ENCODE data around the gene HNRNPUL1. TPM values are rescaled to one million over a fixed set of nuclear protein-coding genes. Genes with fewer than 3 reads are reported as not detected.

Gene HNRNPUL1
- total and polyA plus RNA-seq, 9 of the 15 experiments (the other 6 are each of a cell fraction or from before 2014, with no cell fraction given): 7.3 to 211 (median 85.0) TPM

GRCh38 chr19:41353466-41354342 is 89.5 kb downstream of the HNRNPUL1 start, which contains the start of gene TGFB1 (continued):
- TF ChIP-seq, protein P1, sequence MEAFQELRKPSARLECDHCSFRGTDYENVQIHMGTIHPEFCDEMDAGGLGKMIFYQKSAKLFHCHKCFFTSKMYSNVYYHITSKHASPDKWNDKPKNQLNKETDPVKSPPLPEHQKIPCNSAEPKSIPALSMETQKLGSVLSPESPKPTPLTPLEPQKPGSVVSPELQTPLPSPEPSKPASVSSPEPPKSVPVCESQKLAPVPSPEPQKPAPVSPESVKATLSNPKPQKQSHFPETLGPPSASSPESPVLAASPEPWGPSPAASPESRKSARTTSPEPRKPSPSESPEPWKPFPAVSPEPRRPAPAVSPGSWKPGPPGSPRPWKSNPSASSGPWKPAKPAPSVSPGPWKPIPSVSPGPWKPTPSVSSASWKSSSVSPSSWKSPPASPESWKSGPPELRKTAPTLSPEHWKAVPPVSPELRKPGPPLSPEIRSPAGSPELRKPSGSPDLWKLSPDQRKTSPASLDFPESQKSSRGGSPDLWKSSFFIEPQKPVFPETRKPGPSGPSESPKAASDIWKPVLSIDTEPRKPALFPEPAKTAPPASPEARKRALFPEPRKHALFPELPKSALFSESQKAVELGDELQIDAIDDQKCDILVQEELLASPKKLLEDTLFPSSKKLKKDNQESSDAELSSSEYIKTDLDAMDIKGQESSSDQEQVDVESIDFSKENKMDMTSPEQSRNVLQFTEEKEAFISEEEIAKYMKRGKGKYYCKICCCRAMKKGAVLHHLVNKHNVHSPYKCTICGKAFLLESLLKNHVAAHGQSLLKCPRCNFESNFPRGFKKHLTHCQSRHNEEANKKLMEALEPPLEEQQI (IDR thresholded peaks at IDR 0.05): no peak
- no peak; the same call in 1 of the 2 replicates for TF ChIP-seq CBX1 (IDR thresholded peaks at IDR 0.05; ENCODE audit: low read depth)
- TF ChIP-seq RAD21 (CRISPR knock-in tag; conservative IDR thresholded peaks at IDR 0.05 in 1 of 2, IDR thresholded peaks at IDR 0.05 in 1 of 2): peak; percentile 36 to 69
- TF ChIP-seq USF1 (CRISPR knock-in tag; IDR thresholded peaks at IDR 0.05): no peak
- TF ChIP-seq ZBTB43 (CRISPR knock-in tag; IDR thresholded peaks at IDR 0.05): no peak
- TF ChIP-seq SRSF7 (optimal IDR thresholded peaks at IDR 0.05; ENCODE audit: low read depth, low read length): no peak
- TF ChIP-seq ZNF121 (CRISPR knock-in tag; conservative IDR thresholded peaks at IDR 0.05): no peak
- no peak for TF ChIP-seq POLR2AphosphoS2 (IDR thresholded peaks at IDR 0.05; ENCODE audit: low read length)
- peak; percentile 58 for TF ChIP-seq NCOR1 (IDR thresholded peaks at IDR 0.05)
- peak in 1 of 2 experiments; percentile 32; a peak in 1 of 4 replicates for TF ChIP-seq HDAC1 (IDR thresholded peaks at IDR 0.05)
- peak; percentile 59; the same call in 1 of the 2 replicates for TF ChIP-seq THRB (CRISPR knock-in tag; conservative IDR thresholded peaks at IDR 0.05)
- TF ChIP-seq ZNF280A (IDR thresholded peaks at IDR 0.05; ENCODE audit: low read depth, partially characterized antibody): no peak
- TF ChIP-seq E2F1 (CRISPR knock-in tag; IDR thresholded peaks at IDR 0.05): no peak; the same call in 1 of the 2 replicates
- TF ChIP-seq XRCC4 (IDR thresholded peaks at IDR 0.05; ENCODE audit: extremely low read depth, insufficient read depth, insufficient read length): no peak

All from K562 (cell line).